Brain pericyte (primary cell): ENCODE measurements around the gene RSPH1.
"Not testable (repeated sequence)": the region's sequence is repeated elsewhere in the genome, so short reads cannot be mapped to it uniquely, and the experiment has no call there.

Source experiments
- DNase-seq: peaks from one replicate; pipeline ENCODE4 v3.0.0-alpha.2; 2012; ENCODE audit warnings: low read depth, low spot score

RSPH1 gene

DNA sequence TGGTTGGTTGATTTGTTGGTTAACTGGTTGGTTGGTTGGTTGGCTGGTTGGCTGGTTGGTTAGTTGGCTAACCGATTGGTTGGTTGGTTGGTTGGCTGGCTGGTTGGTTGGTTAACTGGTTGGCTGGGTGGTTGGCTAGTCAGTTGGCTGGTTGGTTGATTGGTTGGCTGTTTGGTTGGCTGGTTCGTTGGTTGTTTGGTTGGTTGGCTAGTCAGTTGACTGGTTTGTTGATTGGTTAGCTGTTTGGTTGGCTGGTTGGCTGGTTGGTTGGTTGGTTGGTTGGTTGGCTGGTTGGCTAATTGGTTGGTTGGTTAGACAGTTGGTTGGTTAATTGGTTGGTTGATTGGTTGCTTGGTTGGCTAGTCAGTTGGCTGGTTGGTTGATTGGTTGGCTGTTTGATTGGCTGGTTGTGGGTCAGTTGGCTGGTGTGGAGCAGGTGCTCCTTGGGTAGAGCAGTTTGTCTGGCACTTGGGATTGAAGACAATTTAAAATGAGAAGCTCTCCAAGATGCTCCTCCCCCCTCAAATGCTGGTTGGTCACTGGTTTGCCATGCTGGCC lies 6.9 kb downstream of the RSPH1 start:
- no peak for DNase-seq

DNA sequence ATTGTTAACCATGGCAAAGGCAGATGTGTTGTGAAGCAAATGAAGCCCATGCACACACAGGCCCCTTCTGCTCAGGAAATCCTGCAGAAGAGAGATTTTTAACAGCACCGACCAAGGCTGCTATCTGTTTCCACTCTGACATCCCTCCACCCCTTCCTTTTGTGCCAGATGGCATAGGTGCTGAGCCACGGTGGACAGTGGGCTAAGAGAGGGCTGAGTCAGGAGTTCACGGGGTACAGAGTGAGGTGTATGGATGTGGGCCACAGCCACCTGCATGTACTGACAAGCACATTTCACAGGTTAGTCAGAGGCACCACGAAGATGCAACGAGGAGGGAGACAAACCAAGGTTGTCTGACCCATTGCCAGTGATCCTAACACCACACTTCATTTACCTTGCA lies 9.5 kb downstream of the RSPH1 start:
- no peak for DNase-seq

DNA sequence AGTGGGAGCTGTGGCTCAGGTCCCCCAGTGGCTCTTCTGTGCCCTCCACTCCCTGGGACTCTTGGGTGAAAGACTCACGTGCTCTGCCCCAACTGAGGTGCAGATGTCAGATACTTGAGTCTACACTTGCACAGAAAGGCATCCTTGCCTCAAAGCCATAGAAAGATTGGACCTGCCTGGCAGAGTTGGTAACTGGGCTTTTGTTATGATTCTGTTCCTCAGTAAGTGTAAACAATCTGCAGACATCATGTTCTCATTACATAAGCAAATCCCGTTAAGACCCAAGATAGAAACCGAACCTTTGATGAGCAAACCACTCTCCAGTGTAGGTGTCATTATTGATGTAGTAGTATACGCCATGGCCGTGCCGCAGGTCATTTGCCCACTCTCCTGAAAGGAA lies 10.0 kb downstream of the RSPH1 start:
- no peak for DNase-seq

DNA sequence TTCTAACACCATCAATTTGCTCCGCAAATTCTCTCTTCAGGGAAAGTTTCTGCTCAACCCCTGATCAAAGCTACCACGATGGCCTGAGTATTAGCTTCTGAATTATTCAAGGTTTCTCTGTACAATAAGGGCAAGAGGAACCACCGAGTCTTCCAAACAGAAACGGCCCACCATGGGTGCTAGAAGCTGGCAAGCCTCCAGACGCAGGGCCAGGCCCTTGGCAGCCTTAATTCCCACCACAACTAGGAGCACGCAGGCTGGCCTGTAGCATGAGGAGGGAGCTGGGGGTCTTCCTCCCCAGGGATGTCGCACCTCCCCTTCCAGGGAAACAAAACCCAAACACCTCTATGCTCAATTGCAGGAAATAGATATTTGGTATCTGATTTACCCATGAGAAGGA lies 11.1 kb downstream of the RSPH1 start:
- no peak for DNase-seq

DNA sequence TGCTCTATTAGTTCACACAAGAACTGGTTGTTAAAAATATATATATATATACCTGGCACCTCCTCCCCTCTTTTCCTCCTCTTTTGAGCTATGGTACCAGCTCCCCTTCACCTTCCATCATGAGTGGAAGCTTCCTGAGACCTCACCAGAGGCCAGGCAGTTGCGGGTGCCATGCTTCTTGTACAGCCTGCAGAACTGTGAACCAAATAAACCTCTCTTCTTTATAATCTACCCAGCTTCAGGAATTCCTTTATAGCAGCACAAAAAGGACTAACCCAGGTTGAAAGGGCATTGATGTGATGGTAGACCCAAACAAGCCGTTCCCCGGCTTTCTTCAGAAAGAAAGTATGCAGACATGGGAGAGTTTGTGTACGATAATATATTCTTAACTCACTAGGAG lies 14.9 kb downstream of the RSPH1 start:
- no peak for DNase-seq

DNA sequence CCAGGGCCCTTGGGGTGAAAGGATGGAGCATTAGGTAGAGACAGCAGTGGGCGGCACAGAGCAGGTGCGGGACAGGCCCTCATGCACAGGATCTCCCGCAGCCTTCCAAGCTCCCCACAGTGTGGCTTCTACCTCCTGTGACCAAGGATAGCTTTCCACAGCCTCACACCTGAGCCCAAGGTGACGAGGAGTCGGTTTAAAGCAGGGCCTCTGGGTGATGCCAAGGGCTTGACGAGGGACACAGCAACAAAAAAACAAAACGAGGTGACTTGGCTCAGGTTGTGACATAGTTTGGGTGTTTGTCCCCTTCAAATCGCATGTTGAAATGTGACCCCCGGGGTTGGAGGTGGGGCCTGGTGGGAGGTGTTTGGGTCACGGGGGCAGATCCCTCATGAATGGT lies 15.3 kb downstream of the RSPH1 start:
- no peak for DNase-seq

DNA sequence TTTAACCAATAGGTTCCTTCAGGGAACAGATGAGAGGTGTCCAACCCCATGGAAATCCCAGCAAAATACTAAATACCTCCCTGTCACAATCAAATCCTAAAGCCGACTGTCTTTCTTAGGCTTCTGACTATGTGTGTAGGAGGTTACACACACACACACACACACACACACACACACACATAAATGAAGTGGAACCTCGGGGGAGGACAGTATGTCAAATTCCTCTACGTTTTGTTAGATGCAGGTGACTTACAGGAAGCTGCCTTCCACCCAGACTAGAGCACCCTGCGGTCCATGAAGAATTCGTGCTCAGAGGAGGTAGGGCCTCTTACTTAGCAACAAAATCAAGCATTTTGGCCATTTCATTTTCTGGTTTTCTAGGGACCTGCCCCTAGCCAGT lies 16.4 kb downstream of the RSPH1 start:
- no peak for DNase-seq

DNA sequence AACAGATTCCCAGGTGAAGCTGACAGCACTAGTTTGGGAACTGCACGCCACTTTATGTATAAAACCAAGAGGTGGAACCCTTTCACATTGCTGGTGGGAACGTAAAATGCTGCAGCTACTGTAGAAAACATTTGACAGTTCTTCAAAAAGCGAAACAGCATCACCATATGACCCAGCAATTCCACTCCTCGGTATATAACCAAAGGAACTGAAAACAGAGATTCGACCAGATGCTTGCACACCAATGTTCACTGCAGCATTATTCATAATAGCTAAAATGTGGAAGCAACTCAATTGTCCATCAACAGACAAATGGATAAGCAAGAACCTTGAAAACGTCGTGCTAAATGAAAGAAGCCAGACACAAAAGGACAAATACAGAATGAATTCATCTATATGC lies 17.5 kb downstream of the RSPH1 start:
- DNase-seq, result no peak

DNA sequence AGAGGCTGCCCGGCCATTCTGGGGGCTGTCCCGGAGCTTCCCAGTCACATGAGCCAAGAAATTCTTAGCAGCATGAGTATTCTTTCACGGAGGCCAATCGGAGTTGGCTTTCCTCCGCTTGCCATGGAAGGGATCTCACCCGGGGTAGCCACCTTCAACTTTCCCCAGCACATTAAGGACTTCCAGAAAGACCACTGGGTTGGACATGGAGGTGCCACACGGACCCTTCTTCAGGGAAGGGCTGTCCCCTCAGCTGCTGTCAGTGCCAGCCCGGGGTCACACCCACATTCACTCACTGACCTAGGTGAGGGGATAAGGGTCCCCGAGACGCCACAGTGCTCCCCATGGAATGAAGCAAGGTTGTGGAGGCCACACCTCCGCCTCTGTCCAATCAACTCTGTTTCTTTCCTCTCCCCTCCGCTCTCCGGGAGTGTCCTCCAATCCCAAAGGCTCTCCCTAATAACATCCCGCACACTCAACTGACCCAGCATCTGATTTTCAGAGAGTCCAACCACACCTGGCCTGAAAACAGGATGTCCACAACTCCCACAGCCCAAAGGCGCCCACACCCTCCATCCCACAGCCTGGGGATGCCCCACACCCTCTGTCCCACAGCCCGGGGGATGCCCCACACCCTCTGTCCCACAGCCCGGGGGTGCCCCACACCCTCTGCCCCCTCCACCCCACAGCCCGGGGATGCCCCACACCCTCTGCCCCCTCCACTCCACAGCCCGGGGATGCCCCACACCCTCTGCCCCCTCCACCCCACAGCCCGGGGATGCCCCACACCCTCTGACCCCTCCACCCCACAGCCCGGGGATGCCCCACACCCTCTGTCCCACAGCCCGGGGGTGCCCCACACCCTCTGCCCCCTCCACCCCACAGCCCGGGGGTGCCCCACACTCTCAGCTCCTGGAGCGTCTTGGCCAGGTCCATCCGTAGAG lies 19.4 kb downstream of the RSPH1 start:
- DNase-seq, result no peak

DNA sequence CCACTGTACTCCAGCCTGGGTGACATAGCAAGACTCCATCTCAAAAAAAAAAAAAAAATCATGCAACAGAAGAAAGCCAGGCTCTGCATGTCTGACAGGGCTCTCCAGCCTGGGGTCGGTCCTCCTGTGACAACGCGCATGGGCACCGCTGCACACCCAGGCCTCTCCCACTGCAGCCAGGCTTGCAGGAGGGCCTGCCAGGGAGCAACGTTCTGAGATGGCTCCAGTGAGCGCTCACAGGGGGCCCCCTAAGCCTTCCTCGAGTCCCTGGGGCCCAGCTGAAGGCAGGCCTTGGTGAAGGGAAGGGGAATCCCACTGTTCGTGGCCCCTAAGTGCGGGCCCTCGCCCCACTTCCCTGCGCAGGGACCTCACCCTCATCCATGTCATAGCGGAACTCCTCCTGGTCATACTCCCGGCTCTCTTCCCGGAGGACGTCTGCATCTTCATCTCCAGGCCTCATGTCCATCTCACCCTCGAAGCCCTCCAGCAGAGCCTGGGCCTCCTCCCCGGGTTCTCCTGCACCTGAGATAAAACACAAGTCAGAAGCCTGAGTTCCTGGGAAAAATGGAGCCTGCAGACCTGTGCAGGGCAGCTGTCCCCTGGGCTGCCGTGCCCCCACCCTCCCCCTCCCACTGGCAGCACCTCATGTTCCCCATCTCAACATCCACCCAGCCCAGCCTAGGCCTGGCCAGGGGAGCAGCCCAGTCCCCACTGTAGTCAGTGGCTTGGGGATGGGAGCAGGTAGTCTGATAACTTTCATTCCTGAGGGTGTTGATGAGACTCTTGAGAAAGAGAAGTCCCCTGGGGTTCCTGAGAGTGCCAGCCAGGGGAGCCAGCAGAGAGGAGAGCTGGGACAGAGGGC lies 20.3 kb downstream of the RSPH1 start:
- no peak for DNase-seq

DNA sequence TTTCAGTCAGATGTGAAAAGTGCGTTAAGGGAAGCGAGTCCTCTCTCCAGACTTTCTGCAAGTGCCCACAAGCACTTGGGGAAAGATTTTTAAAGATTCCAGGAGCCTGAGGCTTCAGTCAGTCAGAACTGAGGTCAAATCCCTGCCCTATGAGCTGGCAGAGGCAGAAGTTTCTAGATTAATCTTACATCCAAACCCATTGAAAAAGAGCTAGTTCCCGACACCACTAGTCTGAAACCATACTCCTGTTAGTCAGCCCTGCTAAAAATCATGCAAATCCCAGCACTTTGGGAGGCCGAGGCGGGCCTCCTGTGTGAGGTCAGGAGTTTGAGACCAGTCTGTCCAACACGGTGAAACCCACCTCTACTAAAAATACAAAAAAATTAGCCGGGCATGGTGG lies 21.0 kb downstream of the RSPH1 start:
- no peak for DNase-seq

DNA sequence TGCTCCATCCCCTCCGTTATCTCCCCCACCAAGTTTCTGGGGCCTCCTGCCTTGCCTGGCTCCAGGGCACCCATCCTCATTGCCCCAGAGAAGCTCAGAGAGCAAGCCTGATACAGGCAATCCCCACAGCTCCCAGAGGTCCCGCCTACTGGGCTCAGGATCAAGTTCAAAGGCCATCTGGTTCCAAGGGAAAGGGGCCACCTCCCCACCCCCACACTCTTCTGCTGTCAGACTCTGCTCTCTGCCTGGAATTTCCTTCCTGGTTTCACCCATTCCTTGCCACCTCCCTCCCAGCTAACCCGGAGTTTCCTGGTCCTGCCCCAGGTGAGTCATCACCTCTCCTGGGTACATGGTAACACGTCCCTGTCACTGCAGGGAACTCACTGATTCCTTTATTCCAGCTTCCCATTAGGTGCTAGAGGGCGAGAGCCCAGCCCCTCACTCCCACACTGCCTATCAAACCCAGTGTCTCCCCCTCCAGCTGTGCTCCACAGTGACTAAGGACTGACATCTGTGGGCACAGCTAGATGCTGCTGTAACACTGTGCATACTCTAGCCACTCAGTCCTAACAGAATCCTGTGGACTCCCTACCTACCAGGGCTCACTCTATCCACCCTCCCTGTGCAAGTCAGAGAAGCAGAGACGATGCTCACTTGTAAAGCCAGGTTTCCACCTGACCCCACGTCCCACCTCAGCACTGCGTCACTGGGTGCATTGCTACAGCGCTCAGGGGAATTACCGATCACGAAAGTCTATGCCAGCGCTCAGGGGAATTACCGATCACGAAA lies 21.8 kb downstream of the RSPH1 start:
- DNase-seq, result no peak

DNA sequence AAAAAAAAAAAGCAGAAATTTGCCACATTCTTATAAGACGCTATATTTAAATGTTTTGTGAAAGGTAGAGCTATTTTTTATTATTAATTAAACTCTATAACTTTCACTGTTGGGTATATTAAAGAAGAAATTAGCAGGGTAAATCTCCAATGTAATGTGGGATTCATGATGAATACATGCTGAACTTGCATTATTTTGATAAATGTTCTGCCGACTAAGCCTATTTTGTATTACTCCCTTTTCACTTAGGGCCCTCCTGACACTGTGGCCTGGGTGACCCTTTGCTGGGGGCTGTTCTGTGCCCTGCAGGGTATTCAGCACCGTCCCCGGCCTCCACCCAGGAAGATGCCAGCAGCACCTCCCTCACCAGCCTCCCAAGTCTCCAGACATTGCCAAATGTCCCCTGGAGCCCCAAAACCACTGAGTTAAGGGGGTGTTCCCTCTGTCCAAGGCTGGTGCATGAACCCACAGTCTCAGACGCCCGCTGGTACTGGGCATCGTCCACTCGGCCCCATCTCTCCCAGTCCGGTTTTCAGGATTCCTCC lies 22.5 kb downstream of the RSPH1 start:
- no peak for DNase-seq

DNA sequence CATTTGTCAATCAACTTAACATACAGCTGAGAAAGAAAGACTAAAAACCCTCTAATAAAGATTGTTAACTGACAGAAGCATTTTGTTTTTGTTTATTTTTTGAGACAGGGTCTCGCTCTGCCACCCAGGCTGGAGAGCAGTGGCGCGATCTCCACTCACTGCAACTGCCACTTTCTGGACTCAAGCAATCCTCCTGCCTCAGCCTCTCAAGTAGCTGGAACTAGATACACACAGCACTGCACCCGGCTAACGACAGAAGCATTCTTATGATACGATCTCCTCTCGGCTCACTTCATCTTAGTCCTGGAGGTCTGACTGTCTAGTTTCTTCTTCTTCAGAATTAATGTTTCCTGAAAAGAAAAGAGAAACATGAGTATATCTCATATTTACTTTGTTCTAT lies 23.5 kb downstream of the RSPH1 start:
- DNase-seq, result no peak

DNA sequence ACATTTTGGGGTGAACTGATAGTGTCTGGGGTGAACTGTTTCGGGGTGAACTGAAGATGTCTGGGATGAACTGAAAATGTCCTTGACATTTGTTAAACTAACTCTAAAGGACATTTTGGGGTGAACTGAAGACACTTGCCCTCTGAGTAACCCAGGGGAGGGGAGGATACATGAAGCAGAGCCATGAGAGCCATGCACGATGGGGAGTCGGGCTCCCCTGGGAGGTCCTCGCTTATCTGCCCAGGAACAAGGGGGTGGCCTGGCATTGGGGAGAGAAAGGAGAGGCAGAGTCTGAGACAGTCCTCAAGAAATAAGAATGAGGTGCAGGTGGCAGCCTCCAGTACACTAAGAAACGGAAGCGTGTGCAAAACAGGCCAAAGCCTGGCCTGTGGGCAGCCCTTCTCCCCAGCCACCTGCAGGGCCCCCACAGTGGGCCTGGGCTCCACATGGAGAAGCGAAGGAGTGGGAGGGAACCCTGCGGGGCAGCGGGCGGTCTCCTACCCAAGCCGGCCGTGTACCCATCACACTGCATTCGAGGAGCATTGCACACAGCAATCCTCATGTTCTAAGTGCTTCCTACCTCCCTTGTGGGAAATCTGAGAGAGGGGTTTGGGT lies 24.2 kb downstream of the RSPH1 start:
- no peak for DNase-seq

DNA sequence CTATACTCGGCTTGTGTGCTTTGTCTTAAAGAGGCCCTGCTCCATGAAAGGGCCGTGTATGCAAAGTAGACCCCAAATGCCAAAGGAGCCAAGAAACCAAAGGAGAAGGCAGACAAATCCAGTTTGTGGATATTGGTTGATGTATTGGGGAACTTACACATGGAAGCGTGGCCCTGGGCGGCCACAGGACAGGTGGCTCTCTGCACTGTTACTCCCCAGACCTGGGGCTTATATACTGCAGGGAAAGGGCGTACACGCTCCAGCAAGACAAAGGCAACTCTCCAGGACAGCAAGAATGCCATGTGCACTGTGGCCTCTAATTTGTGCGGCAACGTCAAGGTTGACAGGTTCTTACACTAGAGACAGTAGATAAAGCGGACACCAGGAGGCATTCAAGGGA lies 24.8 kb downstream of the RSPH1 start:
- DNase-seq, result no peak

DNA sequence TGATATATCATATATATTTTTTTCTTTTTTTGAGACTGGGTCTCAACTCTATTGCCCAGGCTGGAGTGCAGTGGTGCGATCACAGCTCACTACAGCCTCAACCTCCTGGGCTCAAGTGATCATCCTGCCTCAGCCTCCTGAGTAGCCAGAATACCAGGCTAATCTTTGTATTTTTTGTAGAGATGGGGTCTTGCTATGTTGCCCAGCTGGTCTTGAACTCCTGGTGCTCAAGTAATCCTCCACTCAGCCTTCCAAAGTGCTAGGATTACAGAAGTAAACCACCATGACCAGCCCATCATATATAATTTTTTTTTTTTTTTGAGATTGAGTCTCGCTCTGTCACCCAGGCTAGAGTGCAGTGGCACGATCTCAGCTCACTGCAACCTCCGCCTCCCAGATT lies 26.3 kb downstream of the RSPH1 start:
- not testable (repeated sequence) for DNase-seq

DNA sequence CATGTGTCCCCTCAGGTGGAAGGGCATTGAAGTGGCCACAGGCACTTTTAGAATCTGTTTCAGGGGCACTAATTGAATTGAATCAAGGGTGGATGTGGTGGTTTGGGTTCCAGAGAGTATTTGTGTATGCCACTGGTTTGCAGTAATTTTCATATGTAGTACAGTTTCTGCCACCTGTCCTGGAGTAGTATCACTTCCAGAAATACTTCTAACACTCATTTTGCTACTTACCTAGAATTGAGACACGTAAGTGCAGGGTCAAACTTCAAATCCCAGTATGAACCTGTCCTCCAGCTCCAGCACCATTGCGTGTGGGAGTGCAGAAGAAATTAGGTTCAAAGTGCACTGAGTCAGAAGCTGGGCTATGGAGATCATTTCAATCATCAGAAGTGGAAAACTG lies 26.8 kb downstream of the RSPH1 start:
- DNase-seq, result no peak

DNA sequence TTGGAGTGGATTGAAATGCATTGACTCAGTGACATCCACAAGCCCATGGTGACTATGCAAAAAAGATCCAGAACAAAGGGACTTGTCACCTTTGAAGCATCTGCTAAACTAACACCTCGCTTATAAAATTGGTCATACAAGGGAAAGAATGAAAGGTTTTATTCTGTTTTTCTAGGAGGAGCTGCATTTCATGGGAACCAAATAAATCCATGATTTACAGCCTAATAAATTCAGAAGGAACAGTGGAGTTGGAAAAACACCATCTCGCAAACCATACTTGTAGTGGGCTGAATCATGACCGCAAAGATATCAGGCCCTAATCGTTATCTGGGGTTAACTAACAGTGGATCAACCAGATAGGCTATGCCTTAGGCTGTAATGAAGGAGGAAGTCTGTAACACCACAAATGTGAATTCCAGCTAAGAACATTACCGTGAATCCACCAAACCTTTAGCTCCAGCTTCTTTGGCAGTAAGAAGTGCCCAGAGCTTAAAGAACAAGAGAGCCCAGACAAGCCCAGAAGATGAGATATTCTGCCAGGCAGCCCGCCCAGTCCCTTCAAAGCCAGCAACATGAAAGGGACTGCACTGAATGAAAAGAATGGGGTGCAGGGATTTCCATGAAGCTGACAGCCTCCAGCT lies 27.4 kb downstream of the RSPH1 start:
- DNase-seq, result no peak
